WTC11 (cell line): ENCODE measurements around the gene G6PC3. TPM values are rescaled to one million over a fixed set of nuclear protein-coding genes. Genes with fewer than 3 reads are reported as not detected.

Experiments used
- ATAC-seq: fragments of 200-7000 bp; cut with Tn5 transposase; 2 replicates; pipeline ENCODE4 v1.10.0; 2021; ENCODE audit warnings: mild to moderate bottlenecking, moderate library complexity
- CTCF ChIA-PET: fragments of 300-600 bp; sonication (Branson Sonifier 250); formaldehyde crosslinking; loops from one replicate; lab custom pipeline; 2021; ENCODE audit warnings: antibody characterized with exemption; lab: Charles Lee
- POLR2A ChIA-PET: fragments of 350-600 bp; sonication (Branson Sonifier 250); formaldehyde crosslinking; loops from one replicate; lab custom pipeline; 2021; ENCODE audit warnings: antibody characterized with exemption; lab: Charles Lee
- DNase-seq: peaks from one replicate; pipeline ENCODE4 v3.0.0; 2021; ENCODE audit warnings: low spot score
- H3K27ac Mint-ChIP-seq: 2 replicates; pipeline ENCODE4 v1.8.0; 2021; ENCODE audit warnings: mixed read lengths
- H3K27me3 Mint-ChIP-seq: 2 replicates; pipeline ENCODE4 v1.8.0; 2021; ENCODE audit warnings: low read depth, mild to moderate bottlenecking, moderate library complexity, mixed read lengths
- H3K36me3 Mint-ChIP-seq: 2 replicates; pipeline ENCODE4 v1.8.0; 2021; ENCODE audit warnings: mixed read lengths
- H3K4me1 Mint-ChIP-seq: 2 replicates; pipeline ENCODE4 v1.8.0; 2022; ENCODE audit warnings: mixed read lengths
- H3K4me3 Mint-ChIP-seq: 2 replicates; pipeline ENCODE4 v1.8.0; 2021; ENCODE audit warnings: mild to moderate bottlenecking, moderate library complexity, mixed read lengths
- H3K9me3 Mint-ChIP-seq: 2 replicates; pipeline ENCODE4 v1.8.0; 2021; ENCODE audit warnings: mixed read lengths
- GABPB1 ChIP-seq: sonication (generic); formaldehyde crosslinking; IDR thresholded peaks from 2 replicates; pipeline ENCODE4 v1.8.1; 2023; ENCODE audit warnings: mild to moderate bottlenecking, missing genetic modification reagents
- GRHL2 ChIP-seq: fragments of 250-450 bp; sonication (Bioruptor Pico); IDR thresholded peaks from 2 replicates; pipeline ENCODE4 v1.8.0; 2022; ENCODE audit warnings: mild to moderate bottlenecking, moderate library complexity; ENCODE audit not compliant: insufficient replicate concordance, severe bottlenecking
- JUN ChIP-seq: sonication (generic); formaldehyde crosslinking; IDR thresholded peaks from 2 replicates; pipeline ENCODE4 v1.8.0; 2023; ENCODE audit warnings: mild to moderate bottlenecking, missing genetic modification reagents
- NR3C1 ChIP-seq: sonication (generic); formaldehyde crosslinking; conservative IDR thresholded peaks from 2 replicates; pipeline ENCODE4 v1.8.1; 2023; ENCODE audit warnings: low read depth, mild to moderate bottlenecking, missing genetic modification reagents
- RORB ChIP-seq: fragments of 250-450 bp; sonication (Bioruptor Pico); IDR thresholded peaks from 2 replicates; pipeline ENCODE4 v1.9.0; 2021; ENCODE audit warnings: mild to moderate bottlenecking
- TP53 ChIP-seq: sonication (generic); formaldehyde crosslinking; IDR thresholded peaks from 2 replicates; pipeline ENCODE4 v1.8.1; 2023; ENCODE audit warnings: mild to moderate bottlenecking, missing genetic modification reagents
- ZNF232 ChIP-seq: sonication (generic); formaldehyde crosslinking; IDR thresholded peaks from 2 replicates; pipeline ENCODE4 v1.8.0; 2022; ENCODE audit warnings: mild to moderate bottlenecking, missing genetic modification reagents
- ZNF263 ChIP-seq: sonication (generic); formaldehyde crosslinking; IDR thresholded peaks from 2 replicates; pipeline ENCODE4 v1.8.1; 2022; ENCODE audit warnings: low read depth, mild to moderate bottlenecking, moderate library complexity, missing genetic modification reagents
- ZNF317 ChIP-seq: sonication (generic); formaldehyde crosslinking; IDR thresholded peaks from 2 replicates; pipeline ENCODE4 v1.8.1; 2023; ENCODE audit warnings: low read depth, mild to moderate bottlenecking, moderate library complexity, missing genetic modification reagents, borderline replicate concordance
- ZNF416 ChIP-seq: fragments of 250-450 bp; sonication (Bioruptor Pico); IDR thresholded peaks from 2 replicates; pipeline ENCODE4 v1.9.0; 2021; ENCODE audit warnings: mild to moderate bottlenecking, inconsistent platforms
- total RNA-seq: library from RNA; stranded (reverse); gene quantifications from 3 replicates; pipeline ENCODE4 v1.2.3, GENCODE V29; 2021
- TF ChIP-seq, protein P1 (sequence below): sonication (generic); formaldehyde crosslinking; IDR thresholded peaks from 2 replicates; pipeline ENCODE4 v1.8.1; 2022; ENCODE audit warnings: mild to moderate bottlenecking, missing genetic modification reagents, moderate library complexity, borderline replicate concordance
- TF ChIP-seq, protein P2 (sequence below): fragments of 250-450 bp; sonication (Bioruptor Pico); IDR thresholded peaks from 2 replicates; pipeline ENCODE4 v1.9.0; 2021; ENCODE audit warnings: moderate library complexity, mild to moderate bottlenecking, inconsistent platforms, borderline replicate concordance
- TF ChIP-seq, protein P3 (sequence below): fragments of 250-450 bp; sonication (Bioruptor Pico); IDR thresholded peaks from 2 replicates; pipeline ENCODE4 v1.9.0; 2021; ENCODE audit warnings: mild to moderate bottlenecking
- TF ChIP-seq, protein P4 (sequence below): sonication (generic); formaldehyde crosslinking; IDR thresholded peaks from 2 replicates; pipeline ENCODE4 v1.8.0; 2023; ENCODE audit warnings: mild to moderate bottlenecking, missing genetic modification reagents
- TF ChIP-seq, protein P5 (sequence below): sonication (generic); formaldehyde crosslinking; IDR thresholded peaks from 2 replicates; pipeline ENCODE4 v1.8.1; 2023; ENCODE audit warnings: mild to moderate bottlenecking, moderate library complexity, missing genetic modification reagents
- TF ChIP-seq, protein P6 (sequence below): sonication (generic); formaldehyde crosslinking; IDR thresholded peaks from 2 replicates; pipeline ENCODE4 v1.8.0; 2022; ENCODE audit warnings: mild to moderate bottlenecking, missing genetic modification reagents

Gene G6PC3
- total RNA-seq, 1 experiment from 2014 or later = 121 TPM

DNA sequence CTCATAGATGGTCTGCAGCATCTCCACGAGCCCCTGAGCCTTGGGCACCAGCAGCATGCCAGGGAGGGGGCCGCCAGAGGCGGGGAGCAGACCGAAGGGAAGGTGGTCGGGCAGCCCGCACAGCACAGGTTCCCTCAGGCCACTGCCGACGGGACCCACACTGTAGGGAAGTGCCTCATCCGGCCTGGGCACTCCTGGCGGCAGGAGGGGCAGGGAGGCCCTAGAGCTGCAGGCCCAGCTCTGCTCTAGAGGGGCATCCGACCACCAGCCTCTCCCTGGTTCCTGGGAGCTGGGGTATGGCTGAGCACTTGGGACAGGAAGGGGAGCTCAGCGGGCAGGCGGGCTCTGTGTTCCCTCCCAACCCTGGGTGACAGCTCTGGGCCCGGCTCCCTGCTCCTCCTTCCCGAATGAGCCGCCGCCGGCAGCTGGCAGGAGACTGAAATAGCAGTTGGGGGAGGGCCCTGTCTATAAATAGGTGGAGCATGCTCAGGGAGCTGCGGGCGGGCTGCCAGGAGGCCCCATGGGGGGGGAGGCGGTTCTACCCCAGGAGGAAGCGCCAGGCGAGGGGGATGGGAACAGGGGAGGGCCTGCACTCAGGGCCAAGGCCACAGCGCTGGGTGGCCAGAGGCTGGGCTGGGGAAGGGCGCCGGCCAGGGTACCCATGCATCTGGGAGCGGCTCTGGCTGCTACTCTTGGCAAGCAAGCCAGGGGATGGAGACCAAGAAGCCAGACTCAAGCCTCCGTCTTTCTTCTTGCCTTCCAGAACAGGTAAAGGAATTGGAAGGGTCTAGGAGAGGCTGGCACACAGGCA, 40.5 kb downstream of the G6PC3 start (continued):
- TF ChIP-seq, protein P1, sequence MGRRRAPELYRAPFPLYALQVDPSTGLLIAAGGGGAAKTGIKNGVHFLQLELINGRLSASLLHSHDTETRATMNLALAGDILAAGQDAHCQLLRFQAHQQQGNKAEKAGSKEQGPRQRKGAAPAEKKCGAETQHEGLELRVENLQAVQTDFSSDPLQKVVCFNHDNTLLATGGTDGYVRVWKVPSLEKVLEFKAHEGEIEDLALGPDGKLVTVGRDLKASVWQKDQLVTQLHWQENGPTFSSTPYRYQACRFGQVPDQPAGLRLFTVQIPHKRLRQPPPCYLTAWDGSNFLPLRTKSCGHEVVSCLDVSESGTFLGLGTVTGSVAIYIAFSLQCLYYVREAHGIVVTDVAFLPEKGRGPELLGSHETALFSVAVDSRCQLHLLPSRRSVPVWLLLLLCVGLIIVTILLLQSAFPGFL (CRISPR knock-in tag) = 0 out of 2 replicates have a peak, but pooled peaks have one; percentile 29
- TF ChIP-seq ZNF232 = 0 out of 2 replicates have a peak, but pooled peaks have one; percentile 21
- TF ChIP-seq GABPB1 (CRISPR knock-in tag) = peak; percentile 84
- TF ChIP-seq, protein P2, sequence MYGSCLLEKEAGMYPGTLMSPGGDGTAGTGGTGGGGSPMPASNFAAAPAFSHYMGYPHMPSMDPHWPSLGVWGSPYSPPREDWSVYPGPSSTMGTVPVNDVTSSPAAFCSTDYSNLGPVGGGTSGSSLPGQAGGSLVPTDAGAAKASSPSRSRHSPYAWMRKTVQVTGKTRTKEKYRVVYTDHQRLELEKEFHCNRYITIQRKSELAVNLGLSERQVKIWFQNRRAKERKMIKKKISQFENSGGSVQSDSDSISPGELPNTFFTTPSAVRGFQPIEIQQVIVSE (CRISPR knock-in tag) = no peak
- TF ChIP-seq TP53 (CRISPR knock-in tag) = peak; percentile 38; the same call in 1 of the 2 replicates

DNA sequence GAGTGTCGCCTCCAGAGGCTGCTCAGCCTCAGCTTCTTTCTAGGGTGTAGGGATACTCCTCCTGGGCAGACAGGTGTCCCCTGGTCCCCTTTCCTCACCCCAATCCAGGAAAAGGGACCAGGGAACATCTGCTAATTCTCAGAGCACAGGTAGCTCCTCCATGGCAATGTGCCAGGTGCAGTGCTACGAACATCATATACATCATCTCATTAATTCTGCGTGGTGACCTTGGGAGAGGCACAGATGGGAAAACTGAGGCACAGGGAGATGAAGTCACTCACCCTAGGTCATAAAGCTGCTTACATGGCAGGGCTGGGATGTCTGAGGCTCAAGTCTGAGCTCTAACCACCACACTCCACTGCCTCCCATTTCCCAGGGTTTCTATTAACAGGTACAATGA, 41.2 kb downstream of the G6PC3 start:
- POLR2A ChIA-PET = interaction anchor here (0.8 to 1.5 kb wide), 6 partner anchors 11 to 97 kb away, joined by 3 to 7 read pairs (median 3); partner anchors contain the start of genes HDAC5 and TMEM101
- Mint-ChIP-seq H3K9me3 (no peaks in the 10 kb centered on the region), H3K27ac (peak overlapping the region; percentile 57), H3K4me1 (peaks cover 51% of the 10 kb centered on the region), H3K36me3 (no peaks in the 10 kb centered on the region), H3K4me3 (peak overlapping the region; percentile 41), H3K27me3 (no peaks in the 10 kb centered on the region)
- DNase-seq (no peak), ATAC-seq (no peak)
- CTCF ChIA-PET = interaction anchor here (0.8 to 4.6 kb wide), 12 partner anchors 10 to 168 kb away, joined by 3 to 24 read pairs (median 8); partner anchors contain the start of gene HDAC5
- no peak for TF ChIP-seq NR3C1 (CRISPR knock-in tag)
- no peak for TF ChIP-seq ZNF416 (CRISPR knock-in tag)
- no peak for TF ChIP-seq GRHL2 (CRISPR knock-in tag)
- no peak for TF ChIP-seq ZNF263 (CRISPR knock-in tag)
- TF ChIP-seq JUN (CRISPR knock-in tag) = no peak
- TF ChIP-seq ZNF317 (CRISPR knock-in tag) = no peak
- TF ChIP-seq, protein P3, sequence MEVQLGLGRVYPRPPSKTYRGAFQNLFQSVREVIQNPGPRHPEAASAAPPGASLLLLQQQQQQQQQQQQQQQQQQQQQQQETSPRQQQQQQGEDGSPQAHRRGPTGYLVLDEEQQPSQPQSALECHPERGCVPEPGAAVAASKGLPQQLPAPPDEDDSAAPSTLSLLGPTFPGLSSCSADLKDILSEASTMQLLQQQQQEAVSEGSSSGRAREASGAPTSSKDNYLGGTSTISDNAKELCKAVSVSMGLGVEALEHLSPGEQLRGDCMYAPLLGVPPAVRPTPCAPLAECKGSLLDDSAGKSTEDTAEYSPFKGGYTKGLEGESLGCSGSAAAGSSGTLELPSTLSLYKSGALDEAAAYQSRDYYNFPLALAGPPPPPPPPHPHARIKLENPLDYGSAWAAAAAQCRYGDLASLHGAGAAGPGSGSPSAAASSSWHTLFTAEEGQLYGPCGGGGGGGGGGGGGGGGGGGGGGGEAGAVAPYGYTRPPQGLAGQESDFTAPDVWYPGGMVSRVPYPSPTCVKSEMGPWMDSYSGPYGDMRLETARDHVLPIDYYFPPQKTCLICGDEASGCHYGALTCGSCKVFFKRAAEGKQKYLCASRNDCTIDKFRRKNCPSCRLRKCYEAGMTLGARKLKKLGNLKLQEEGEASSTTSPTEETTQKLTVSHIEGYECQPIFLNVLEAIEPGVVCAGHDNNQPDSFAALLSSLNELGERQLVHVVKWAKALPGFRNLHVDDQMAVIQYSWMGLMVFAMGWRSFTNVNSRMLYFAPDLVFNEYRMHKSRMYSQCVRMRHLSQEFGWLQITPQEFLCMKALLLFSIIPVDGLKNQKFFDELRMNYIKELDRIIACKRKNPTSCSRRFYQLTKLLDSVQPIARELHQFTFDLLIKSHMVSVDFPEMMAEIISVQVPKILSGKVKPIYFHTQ = no peak
- TF ChIP-seq, protein P4, sequence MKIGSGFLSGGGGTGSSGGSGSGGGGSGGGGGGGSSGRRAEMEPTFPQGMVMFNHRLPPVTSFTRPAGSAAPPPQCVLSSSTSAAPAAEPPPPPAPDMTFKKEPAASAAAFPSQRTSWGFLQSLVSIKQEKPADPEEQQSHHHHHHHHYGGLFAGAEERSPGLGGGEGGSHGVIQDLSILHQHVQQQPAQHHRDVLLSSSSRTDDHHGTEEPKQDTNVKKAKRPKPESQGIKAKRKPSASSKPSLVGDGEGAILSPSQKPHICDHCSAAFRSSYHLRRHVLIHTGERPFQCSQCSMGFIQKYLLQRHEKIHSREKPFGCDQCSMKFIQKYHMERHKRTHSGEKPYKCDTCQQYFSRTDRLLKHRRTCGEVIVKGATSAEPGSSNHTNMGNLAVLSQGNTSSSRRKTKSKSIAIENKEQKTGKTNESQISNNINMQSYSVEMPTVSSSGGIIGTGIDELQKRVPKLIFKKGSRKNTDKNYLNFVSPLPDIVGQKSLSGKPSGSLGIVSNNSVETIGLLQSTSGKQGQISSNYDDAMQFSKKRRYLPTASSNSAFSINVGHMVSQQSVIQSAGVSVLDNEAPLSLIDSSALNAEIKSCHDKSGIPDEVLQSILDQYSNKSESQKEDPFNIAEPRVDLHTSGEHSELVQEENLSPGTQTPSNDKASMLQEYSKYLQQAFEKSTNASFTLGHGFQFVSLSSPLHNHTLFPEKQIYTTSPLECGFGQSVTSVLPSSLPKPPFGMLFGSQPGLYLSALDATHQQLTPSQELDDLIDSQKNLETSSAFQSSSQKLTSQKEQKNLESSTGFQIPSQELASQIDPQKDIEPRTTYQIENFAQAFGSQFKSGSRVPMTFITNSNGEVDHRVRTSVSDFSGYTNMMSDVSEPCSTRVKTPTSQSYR (CRISPR knock-in tag) = no peak
- TF ChIP-seq, protein P5, sequence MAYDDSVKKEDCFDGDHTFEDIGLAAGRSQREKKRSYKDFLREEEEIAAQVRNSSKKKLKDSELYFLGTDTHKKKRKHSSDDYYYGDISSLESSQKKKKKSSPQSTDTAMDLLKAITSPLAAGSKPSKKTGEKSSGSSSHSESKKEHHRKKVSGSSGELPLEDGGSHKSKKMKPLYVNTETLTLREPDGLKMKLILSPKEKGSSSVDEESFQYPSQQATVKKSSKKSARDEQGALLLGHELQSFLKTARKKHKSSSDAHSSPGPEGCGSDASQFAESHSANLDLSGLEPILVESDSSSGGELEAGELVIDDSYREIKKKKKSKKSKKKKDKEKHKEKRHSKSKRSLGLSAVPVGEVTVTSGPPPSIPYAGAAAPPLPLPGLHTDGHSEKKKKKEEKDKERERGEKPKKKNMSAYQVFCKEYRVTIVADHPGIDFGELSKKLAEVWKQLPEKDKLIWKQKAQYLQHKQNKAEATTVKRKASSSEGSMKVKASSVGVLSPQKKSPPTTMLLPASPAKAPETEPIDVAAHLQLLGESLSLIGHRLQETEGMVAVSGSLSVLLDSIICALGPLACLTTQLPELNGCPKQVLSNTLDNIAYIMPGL (CRISPR knock-in tag) = no peak
- TF ChIP-seq, protein P2 (CRISPR knock-in tag) = no peak
- no peak for TF ChIP-seq RORB (CRISPR knock-in tag)
- TF ChIP-seq, protein P6, sequence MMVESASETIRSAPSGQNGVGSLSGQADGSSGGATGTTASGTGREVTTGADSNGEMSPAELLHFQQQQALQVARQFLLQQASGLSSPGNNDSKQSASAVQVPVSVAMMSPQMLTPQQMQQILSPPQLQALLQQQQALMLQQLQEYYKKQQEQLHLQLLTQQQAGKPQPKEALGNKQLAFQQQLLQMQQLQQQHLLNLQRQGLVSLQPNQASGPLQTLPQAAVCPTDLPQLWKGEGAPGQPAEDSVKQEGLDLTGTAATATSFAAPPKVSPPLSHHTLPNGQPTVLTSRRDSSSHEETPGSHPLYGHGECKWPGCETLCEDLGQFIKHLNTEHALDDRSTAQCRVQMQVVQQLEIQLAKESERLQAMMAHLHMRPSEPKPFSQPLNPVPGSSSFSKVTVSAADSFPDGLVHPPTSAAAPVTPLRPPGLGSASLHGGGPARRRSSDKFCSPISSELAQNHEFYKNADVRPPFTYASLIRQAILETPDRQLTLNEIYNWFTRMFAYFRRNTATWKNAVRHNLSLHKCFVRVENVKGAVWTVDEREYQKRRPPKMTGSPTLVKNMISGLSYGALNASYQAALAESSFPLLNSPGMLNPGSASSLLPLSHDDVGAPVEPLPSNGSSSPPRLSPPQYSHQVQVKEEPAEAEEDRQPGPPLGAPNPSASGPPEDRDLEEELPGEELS = no peak
